SK-N-MC (cell line): ENCODE results near the gene FAM3A.

Experiments
- EZH2 ChIP-seq: fragments of 200-600 bp; sonication (generic); IDR thresholded peaks from one replicate; pipeline ENCODE4 v1.6.1; 2017; ENCODE audit warnings: antibody characterized with exemption
- FOXP2 ChIP-seq: optimal IDR thresholded peaks from 2 replicates; pipeline ENCODE3; 2011; ENCODE audit warnings: mild to moderate bottlenecking, moderate library complexity; ENCODE audit not compliant: insufficient read depth; ENCODE audit errors: extremely low read length, control extremely low read depth
- POLR2AphosphoS5 ChIP-seq: IDR thresholded peaks from 2 replicates; pipeline ENCODE4 v1.6.1; 2012; ENCODE audit warnings: mild to moderate bottlenecking, low read depth, low read length, borderline replicate concordance

- TF ChIP-seq POLR2AphosphoS5 (no peak), EZH2 (no peak), FOXP2 (no peak)
Observed at GRCh38 chrX:154459832-154460231, 56.2 kb downstream of the FAM3A start.
